Measurements from ENCODE around the gene IGF1R. TPM values are rescaled to one million over a fixed set of nuclear protein-coding genes. Genes with fewer than 3 reads are reported as not detected.

IGF1R gene
- total and polyA plus RNA-seq, 2 donors: 11.5 to 33.3 TPM

DNA sequence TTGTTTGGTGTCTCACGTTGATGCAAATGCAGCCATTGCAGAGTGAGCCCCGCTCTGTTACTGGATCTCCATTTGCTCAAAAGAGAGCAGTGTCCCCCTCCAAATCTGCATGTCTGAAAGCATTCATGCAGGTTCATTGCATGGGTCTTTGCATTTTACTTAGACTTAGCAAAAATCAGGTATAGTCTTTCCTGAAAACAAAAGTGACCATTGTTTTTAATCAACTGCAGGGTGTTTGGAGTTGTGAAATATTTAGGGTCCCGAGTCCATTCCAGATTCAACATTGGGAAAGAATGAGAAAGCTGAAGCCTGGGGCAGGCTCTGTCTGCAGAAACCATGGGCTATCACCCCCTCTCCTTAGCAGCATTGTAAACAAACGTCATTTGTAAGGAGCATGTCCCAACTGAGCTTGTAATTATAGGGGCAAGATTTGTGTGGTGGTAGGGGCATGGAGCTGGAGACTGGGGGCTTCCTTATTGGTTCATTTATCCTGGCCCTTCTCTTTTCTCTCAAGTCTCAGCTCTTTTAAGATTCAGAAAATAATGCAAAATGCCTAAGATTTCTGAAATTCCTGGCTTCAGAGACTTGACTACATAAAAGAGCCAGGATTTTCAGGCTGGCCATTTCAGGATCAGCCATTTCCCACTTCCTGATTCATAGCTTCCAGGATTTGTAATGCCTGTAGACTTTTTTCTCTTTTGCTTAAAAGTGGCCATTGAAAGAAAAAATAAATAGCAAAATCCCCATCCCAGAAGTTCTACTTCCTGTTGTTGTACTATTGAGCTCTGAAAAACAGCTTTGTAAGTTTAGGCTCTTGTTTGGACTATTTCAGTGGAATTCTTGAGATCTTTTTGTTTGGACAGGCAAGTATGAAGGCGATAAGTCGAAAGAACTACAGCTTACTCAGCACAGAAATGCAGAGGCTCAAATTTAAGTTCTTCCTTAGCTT is 23.0 kb downstream of the IGF1R start:
- DNase-seq (ENCODE audit: extremely low spot score): no peak
- Histone ChIP-seq H3K4me3 (ENCODE audit: low read depth, low read length) (no peak overlapping the region), H3K27ac (ENCODE audit: low read depth) (peak overlapping the region; percentile 51), H3K36me3 (ENCODE audit: insufficient read depth) (no peaks in the 10 kb centered on the region), H3K4me1 (ENCODE audit: insufficient read depth) (peaks cover 2% of the 10 kb centered on the region)
- 31% methylated on average over 6 of the region's 6 CpGs for WGBS

DNA sequence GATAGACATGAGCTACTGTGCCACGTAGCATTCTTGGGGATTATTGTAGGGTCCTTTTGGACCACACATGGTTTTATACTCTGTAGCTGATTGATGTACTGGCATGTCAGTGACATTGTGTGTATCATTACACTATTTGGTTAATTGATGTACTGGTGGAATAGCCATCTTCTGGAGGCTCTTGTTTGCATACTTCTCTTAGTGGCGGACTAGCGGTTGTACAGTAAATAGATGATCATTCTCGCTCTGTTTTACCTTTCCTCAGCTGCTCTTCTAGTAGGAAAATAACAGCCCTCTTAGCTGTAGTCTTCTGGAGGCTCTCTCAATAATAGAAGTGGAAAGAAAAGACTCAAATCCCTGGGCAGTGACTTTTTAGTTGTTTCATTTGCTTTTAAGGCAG is 24.8 kb downstream of the IGF1R start:
- DNase-seq (ENCODE audit: extremely low spot score): no peak
- Histone ChIP-seq H3K27ac (ENCODE audit: low read depth) (no peak overlapping the region), H3K4me3 (ENCODE audit: low read depth, low read length) (no peak overlapping the region), H3K4me1 (ENCODE audit: insufficient read depth) (peaks cover 2% of the 10 kb centered on the region), H3K36me3 (ENCODE audit: insufficient read depth) (no peaks in the 10 kb centered on the region)
- WGBS: 92% methylated on average over 4 of the region's 4 CpGs

DNA sequence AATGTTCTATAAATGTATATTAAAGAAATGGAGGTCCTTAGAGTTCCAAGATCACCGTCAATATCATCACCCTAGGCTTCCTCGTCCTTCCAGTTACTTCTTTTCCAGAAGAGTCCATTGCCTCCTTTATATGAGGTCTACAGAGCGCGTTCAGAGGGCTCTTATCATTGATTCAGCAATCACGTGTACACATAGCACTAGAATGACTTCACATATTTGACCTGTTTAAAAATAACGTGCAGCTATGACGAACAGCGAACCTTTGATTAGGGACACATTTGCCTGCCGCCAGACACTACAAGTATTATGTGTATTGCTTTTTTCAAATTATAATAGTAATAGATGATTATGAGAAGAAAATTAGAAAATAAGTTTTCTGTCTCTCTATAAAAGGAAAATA is 26.0 kb downstream of the IGF1R start:
- no peaks in the 10 kb centered on the region for H3K4me1 ChIP-seq (ENCODE audit: insufficient read depth)
- 48% methylated on average over 9 of the region's 9 CpGs for WGBS
- no peaks in the 10 kb centered on the region for H3K36me3 ChIP-seq (ENCODE audit: insufficient read depth)
- no peak for DNase-seq (ENCODE audit: extremely low spot score)
- H3K4me3 ChIP-seq (ENCODE audit: low read depth, low read length): no peak overlapping the region
- no peak overlapping the region for H3K27ac ChIP-seq (ENCODE audit: low read depth)

DNA sequence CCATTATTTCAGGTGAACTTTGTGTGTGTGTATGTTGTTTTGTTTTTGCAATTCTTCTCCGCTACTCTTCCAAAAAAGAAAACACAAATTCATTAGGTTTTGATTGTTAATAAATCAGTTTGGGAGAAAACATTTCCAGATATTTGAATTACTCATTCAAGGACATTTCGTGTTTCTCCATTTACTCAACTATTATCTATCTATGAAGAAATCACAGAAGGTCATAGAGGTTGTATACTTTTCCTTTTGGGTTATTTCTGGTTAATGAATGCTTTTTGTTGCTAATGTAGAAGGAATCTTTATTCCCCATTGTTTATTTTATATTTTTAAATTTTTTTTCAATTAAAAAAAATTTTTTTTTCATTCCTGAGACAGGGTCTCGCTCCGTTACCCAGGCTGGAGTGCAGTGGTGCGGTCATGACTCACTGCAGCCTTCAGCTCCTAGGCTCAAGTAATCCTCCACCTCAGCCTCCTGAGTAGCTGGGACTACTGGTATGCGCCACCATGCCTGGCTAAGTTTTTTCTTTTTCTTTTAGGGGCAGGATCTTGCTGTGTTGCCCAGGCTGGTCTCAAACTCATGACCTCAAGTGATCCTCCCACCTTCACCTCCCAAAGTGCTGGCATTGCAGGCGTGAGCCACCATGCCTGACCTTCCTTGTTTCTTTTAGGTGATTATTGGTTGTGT is 28.4 kb downstream of the IGF1R start:
- Histone ChIP-seq H3K27ac (ENCODE audit: low read depth) (no peak overlapping the region), H3K4me1 (ENCODE audit: insufficient read depth) (no peaks in the 10 kb centered on the region), H3K36me3 (ENCODE audit: insufficient read depth) (no peaks in the 10 kb centered on the region), H3K4me3 (ENCODE audit: low read depth, low read length) (no peak overlapping the region)
- no peak for DNase-seq (ENCODE audit: extremely low spot score)
- 88% methylated on average over 7 of the region's 7 CpGs for WGBS

DNA sequence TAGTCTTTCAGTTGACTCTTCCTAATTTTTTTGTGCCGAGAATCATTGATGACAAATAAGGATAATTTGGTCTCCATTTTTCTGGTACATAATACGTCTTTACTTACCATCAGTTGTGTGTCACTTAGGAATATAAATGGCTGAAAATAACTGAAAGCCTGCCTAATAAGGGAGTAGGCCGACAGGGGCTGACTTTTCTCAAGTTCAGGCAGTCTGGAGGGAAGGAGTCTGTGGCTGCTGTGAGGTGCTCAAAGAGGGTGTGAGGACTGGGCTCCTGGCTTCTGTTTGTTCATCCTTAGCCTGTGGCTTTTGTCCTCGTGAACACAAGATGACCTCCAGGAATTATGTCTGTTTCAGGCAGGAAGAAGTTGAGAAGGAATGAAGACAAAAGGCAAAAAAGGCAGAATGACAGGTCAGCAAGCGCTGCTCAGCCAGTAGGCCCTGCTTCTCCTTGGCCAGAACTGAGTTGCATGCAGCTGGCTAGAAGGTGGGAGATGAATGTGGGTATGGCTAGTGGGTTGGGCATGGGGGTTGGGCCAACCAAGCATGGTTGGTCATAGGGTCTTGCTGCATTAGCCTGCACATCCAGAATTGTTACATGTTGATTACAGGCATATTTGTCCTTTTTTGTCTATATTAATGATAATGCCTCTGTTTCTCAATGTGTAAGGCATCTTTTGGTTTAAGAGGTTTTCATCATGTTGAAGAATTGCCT is 29.2 kb downstream of the IGF1R start:
- no peaks in the 10 kb centered on the region for H3K4me1 ChIP-seq (ENCODE audit: insufficient read depth)
- no peaks in the 10 kb centered on the region for H3K36me3 ChIP-seq (ENCODE audit: insufficient read depth)
- H3K4me3 ChIP-seq (ENCODE audit: low read depth, low read length): no peak overlapping the region
- no peak for DNase-seq (ENCODE audit: extremely low spot score)
- no peak overlapping the region for H3K27ac ChIP-seq (ENCODE audit: low read depth)
- WGBS: 82% methylated on average over 5 of the region's 5 CpGs

DNA sequence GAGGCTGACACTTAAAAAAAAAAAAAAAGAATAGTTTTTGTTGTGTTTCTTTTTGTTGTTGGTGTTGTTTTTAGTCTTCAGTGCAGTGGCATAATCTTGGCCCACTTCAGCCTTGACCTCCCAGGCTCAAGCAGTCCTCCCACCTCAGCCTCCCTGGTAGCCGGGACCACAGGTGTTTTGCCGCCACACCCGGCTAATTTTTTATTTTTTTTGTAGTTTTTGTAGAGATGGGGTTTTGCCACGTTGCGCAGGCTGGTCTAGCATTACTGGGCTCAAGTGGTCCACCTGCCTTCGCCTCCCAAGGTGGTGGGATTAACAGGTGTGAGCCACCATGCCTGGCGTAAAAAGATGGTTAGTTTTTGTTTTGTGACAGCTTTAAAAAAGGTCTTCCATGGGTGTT is 30.1 kb downstream of the IGF1R start:
- DNase-seq (ENCODE audit: extremely low spot score): no peak
- H3K4me1 ChIP-seq (ENCODE audit: insufficient read depth): peaks cover 2% of the 10 kb centered on the region
- 96% methylated on average over 7 of the region's 7 CpGs for WGBS
- no peaks in the 10 kb centered on the region for H3K36me3 ChIP-seq (ENCODE audit: insufficient read depth)
- H3K27ac ChIP-seq (ENCODE audit: low read depth): no peak overlapping the region
- H3K4me3 ChIP-seq (ENCODE audit: low read depth, low read length): no peak overlapping the region

DNA sequence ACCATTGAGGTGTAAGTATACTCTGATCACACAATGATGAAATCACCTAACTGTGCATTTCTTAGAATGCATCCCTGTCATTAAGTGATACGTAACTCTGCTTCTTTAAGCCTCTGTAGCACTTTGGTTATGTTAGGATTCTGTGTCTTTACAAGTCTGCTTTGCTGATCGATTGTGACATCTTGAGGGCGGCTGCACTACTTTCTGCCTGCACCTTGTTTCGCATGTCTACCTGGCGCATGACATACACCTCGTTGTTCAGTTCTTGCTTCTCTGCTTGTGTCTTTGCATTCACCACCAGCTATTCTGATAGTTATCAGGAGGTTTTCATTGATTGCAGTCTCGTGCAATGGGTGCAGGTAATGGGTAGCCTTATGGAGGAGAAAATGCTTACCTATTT is 32.7 kb downstream of the IGF1R start:
- H3K4me1 ChIP-seq (ENCODE audit: insufficient read depth): peaks cover 7% of the 10 kb centered on the region
- H3K4me3 ChIP-seq (ENCODE audit: low read depth, low read length): no peak overlapping the region
- WGBS: 93% methylated on average over 7 of the region's 7 CpGs

DNA sequence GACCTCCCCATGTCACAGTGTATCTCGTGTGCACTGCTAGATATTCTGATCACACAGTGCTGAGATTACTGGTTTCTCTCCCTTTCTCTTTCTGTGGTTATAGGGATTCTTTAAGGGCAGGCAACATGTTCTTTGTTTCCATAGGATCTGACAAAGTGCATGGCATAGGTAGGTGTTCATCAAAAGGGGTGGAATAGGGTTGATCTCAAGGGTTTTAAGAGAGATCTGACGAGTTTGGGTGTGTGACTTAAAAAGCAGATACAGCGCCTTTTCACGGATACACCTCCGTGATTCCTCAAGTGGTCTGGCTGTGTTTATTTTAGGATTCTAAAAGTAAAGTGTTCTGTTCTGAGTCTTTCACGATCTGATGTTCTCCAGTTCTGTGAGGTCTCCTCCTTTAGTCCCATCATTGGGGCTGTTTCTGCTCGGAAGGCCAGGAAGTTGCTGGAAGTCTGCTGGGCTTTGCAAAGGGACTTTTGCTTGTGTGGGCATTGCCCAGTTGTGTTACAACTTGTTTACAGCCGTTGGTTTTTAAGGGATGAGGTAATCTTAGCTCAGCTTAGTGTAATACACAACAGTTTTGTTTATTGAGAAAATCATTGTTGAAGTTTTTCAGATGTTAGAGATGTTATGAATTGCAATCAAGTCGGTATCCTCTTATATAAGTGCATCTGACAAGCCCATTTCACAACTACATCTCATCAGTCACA is 34.8 kb downstream of the IGF1R start:
- no peaks in the 10 kb centered on the region for H3K36me3 ChIP-seq (ENCODE audit: insufficient read depth)
- H3K4me3 ChIP-seq (ENCODE audit: low read depth, low read length): no peak overlapping the region
- no peak for DNase-seq (ENCODE audit: extremely low spot score)
- peaks cover 7% of the 10 kb centered on the region for H3K4me1 ChIP-seq (ENCODE audit: insufficient read depth)
- WGBS: 33% methylated on average over 9 of the region's 9 CpGs
- peak overlapping the region; percentile 51 for H3K27ac ChIP-seq (ENCODE audit: low read depth)

More for the DNA sequence above, 32.7 kb downstream of the IGF1R start:
- no peak overlapping the region for H3K27ac ChIP-seq (ENCODE audit: low read depth)
- no peak for DNase-seq (ENCODE audit: extremely low spot score)
- no peaks in the 10 kb centered on the region for H3K36me3 ChIP-seq (ENCODE audit: insufficient read depth)

DNA sequence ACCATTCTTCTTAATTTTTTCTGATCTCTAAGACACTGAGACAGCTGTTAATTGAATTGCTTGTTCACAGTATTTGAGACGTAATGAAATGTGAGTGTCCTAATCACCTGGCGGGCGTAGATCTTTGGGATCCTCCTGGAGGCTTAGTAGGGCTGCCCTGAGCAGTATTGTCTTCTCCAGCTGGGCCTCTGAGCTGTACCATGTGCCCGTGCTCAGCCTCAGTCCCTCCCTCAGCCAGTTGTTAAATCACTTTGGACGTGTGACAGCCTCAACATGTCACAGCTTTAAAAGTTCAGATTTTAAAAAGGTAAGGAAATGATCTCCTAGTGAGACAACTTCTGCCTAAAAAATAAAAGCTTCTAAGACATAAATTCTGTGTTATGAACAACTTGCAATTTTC is 35.5 kb downstream of the IGF1R start:
- peak overlapping the region; percentile 48 for H3K27ac ChIP-seq (ENCODE audit: low read depth)
- DNase-seq (ENCODE audit: extremely low spot score): no peak
- no peak overlapping the region for H3K4me3 ChIP-seq (ENCODE audit: low read depth, low read length)
- 53% methylated on average over 5 of the region's 5 CpGs for WGBS
- H3K4me1 ChIP-seq (ENCODE audit: insufficient read depth): peaks cover 7% of the 10 kb centered on the region
- H3K36me3 ChIP-seq (ENCODE audit: insufficient read depth): no peaks in the 10 kb centered on the region

DNA sequence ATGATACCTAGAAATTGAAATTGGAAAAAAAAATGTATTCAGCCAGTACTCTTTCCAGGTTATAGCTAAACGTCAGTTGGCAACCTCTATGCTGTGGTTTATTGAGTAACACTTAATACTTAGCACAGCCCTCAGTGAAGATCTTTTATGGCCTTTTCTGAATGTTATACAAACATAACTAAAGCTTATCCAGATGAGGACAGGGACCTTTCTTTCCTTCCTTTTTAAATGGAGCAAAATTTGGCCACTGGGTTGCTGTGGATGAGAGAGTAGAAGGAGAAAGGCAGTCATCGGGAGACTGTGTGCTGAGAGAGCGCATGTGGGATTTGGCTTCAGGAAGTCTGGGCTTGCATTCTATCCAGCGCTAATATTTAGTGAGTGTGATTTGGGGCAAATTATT is 36.1 kb downstream of the IGF1R start:
- DNase-seq (ENCODE audit: extremely low spot score): no peak
- Histone ChIP-seq H3K36me3 (ENCODE audit: insufficient read depth) (no peaks in the 10 kb centered on the region), H3K4me3 (ENCODE audit: low read depth, low read length) (no peak overlapping the region), H3K4me1 (ENCODE audit: insufficient read depth) (peaks cover 7% of the 10 kb centered on the region), H3K27ac (ENCODE audit: low read depth) (no peak overlapping the region)
- 21% methylated on average over 4 of the region's 4 CpGs for WGBS

DNA sequence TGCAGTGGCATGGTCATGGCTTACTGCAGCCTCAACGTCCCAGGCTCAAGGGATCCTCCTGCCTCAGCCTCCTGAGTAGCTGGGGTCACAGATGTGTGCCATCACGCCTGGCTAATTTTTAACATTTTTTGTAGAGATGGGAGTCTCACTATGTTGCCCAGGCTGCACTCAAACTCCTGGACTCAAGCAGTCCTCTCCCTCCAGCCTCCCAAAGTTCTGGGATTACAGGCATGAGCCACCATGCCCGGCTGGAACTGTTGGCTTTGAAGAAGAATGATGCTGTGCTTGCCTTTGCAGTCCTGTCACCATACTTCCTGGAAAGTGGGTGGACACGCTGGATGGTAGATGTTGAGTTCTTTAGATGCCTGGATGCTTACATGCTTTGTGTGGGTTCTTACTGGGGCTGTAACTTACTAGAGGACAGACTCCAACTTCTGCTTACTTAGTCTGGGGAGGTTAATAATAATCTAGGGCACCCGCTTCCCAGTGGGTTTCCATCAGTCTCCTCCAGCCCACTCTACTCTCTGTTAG is 36.7 kb downstream of the IGF1R start:
- no peak overlapping the region for H3K4me3 ChIP-seq (ENCODE audit: low read depth, low read length)
- 71% methylated on average over 5 of the region's 5 CpGs for WGBS
- H3K4me1 ChIP-seq (ENCODE audit: insufficient read depth): peaks cover 7% of the 10 kb centered on the region
- no peaks in the 10 kb centered on the region for H3K36me3 ChIP-seq (ENCODE audit: insufficient read depth)
- no peak for DNase-seq (ENCODE audit: extremely low spot score)
- no peak overlapping the region for H3K27ac ChIP-seq (ENCODE audit: low read depth)

DNA sequence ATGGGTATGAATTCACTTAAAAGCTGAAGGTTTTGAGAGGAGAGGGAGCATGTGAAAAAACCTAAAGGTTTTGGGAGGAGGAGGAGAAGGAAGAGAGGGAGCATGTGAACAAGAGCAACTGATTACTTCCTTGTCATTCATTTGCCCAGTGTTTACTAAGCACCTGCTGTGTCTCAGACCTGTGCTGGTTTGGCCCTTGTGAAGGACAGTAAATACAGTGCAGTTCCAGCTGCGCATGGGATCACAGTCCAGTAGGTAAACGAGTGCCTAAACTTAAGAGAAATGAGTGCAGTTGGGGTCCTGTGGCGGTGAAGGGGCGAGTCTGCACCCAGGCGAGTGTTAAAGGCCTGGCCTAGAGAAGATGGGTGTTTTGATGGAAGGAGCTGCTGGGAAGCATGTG is 38.6 kb downstream of the IGF1R start:
- 97% methylated on average over 5 of the region's 5 CpGs for WGBS
- no peak overlapping the region for H3K4me3 ChIP-seq (ENCODE audit: low read depth, low read length)
- no peaks in the 10 kb centered on the region for H3K36me3 ChIP-seq (ENCODE audit: insufficient read depth)
- no peak overlapping the region for H3K27ac ChIP-seq (ENCODE audit: low read depth)
- peaks cover 7% of the 10 kb centered on the region for H3K4me1 ChIP-seq (ENCODE audit: insufficient read depth)
- no peak for DNase-seq (ENCODE audit: extremely low spot score)

DNA sequence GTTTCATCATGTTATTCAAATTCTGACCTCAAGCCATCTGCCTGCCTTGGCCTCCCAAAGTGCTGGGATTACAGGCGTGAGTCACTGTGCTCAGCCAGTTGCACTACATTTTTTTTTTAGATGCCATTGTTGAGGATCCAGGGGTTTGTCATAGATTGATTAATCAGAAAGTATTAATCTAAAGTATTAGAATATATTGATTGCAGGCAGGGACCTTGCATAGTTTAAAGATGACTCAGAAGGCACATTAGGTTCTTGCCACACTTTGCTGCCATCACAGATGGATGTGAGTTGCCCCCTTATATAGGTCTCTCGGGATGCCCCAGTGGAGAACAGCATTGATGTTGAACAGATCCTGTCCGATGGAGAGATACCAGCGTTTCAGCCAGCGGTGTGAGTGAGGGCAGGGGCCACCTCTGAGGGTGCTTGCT is 41.1 kb downstream of the IGF1R start:
- Histone ChIP-seq H3K4me1 (ENCODE audit: insufficient read depth) (peaks cover 4% of the 10 kb centered on the region), H3K36me3 (ENCODE audit: insufficient read depth) (no peaks in the 10 kb centered on the region), H3K4me3 (ENCODE audit: low read depth, low read length) (no peak overlapping the region), H3K27ac (ENCODE audit: low read depth) (no peak overlapping the region)
- 62% methylated on average over 5 of the region's 5 CpGs for WGBS
- no peak for DNase-seq (ENCODE audit: extremely low spot score)
